GM23338 (cell line): ENCODE data around the gene IL1RL2. TPM values are rescaled to one million over a fixed set of nuclear protein-coding genes. Genes with fewer than 3 reads are reported as not detected.

ENCODE experiments used
- ATAC-seq: fragments of 200-7000 bp; cut with Tn5 transposase; 3 replicates; pipeline ENCODE4 v1.9.1; 2020
- DNase-seq: peaks from one replicate; pipeline ENCODE4 v3.0.0-alpha.2; 2015; ENCODE audit warnings: low spot score
- H2AFZ ChIP-seq: fragments of 200-600 bp; sonication (generic); 2 replicates; pipeline ENCODE4 v1.8.0; 2016; ENCODE audit warnings: antibody characterized with exemption, mild to moderate bottlenecking, moderate library complexity
- H3F3A ChIP-seq: fragments of 200-600 bp; sonication (generic); replicated peaks from 2 replicates; pipeline ENCODE4 v1.8.0; 2017; ENCODE audit warnings: antibody characterized with exemption, mixed run types, low read depth
- H3K27ac ChIP-seq: fragments of 200-600 bp; sonication (generic); 2 replicates; pipeline ENCODE4 v1.6.1; 2016; ENCODE audit warnings: low read depth
- H3K27me3 ChIP-seq: fragments of 200-600 bp; sonication (generic); 2 replicates; pipeline ENCODE4 v1.8.0; 2016; ENCODE audit warnings: mild to moderate bottlenecking, mixed run types, moderate library complexity; ENCODE audit not compliant: insufficient read depth
- H3K36me3 ChIP-seq: fragments of 200-600 bp; sonication (generic); 2 replicates; pipeline ENCODE4 v1.8.0; 2016; ENCODE audit warnings: mild to moderate bottlenecking; ENCODE audit not compliant: insufficient read depth
- H3K4me1 ChIP-seq: fragments of 200-600 bp; sonication (generic); 2 replicates; pipeline ENCODE4 v1.8.0; 2016; ENCODE audit warnings: mild to moderate bottlenecking, moderate library complexity; ENCODE audit not compliant: insufficient read depth
- H3K4me2 ChIP-seq: fragments of 200-600 bp; sonication (generic); 2 replicates; pipeline ENCODE4 v1.7.1; 2017; ENCODE audit warnings: mixed run types
- H3K4me3 ChIP-seq: fragments of 200-600 bp; sonication (generic); 2 replicates; pipeline ENCODE4 v1.6.1; 2016; ENCODE audit warnings: mixed run types
- H3K79me2 ChIP-seq: fragments of 200-600 bp; sonication (generic); replicated peaks from 2 replicates; pipeline ENCODE4 v1.8.0; 2017; ENCODE audit warnings: mild to moderate bottlenecking; ENCODE audit not compliant: insufficient read depth
- H3K9me2 ChIP-seq: fragments of 200-600 bp; sonication (generic); 2 replicates; pipeline ENCODE4 v1.8.0; 2017; ENCODE audit not compliant: insufficient read depth
- H4K20me1 ChIP-seq: fragments of 200-600 bp; sonication (generic); replicated peaks from 2 replicates; pipeline ENCODE4 v1.8.0; 2017; ENCODE audit warnings: mild to moderate bottlenecking; ENCODE audit not compliant: insufficient read depth
- H3K27ac Mint-ChIP-seq: 2 replicates; pipeline ENCODE4 v1.8.0; 2020; ENCODE audit warnings: inconsistent platforms, mild to moderate bottlenecking, moderate library complexity, mixed read lengths
- H3K27me3 Mint-ChIP-seq: 3 replicates; pipeline ENCODE4 v1.8.0; 2022; ENCODE audit warnings: low read depth, mild to moderate bottlenecking, moderate library complexity, mixed read lengths, inconsistent platforms; ENCODE audit not compliant: insufficient read depth, poor library complexity
- H3K36me3 Mint-ChIP-seq: 3 replicates; pipeline ENCODE4 v1.8.0; 2021; ENCODE audit warnings: low read depth, mild to moderate bottlenecking, inconsistent platforms, moderate library complexity, mixed read lengths
- H3K4me1 Mint-ChIP-seq: 3 replicates; pipeline ENCODE4 v1.8.0; 2020; ENCODE audit warnings: mild to moderate bottlenecking, inconsistent platforms, mixed read lengths
- H3K4me3 Mint-ChIP-seq: 3 replicates; pipeline ENCODE4 v1.8.0; 2021; ENCODE audit warnings: moderate library complexity, mild to moderate bottlenecking, inconsistent platforms, mixed read lengths
- H3K9me3 Mint-ChIP-seq: 3 replicates; pipeline ENCODE4 v1.8.0; 2020; ENCODE audit warnings: moderate library complexity, mild to moderate bottlenecking, inconsistent platforms, mixed read lengths
- ETS1 ChIP-seq: IDR thresholded peaks from 2 replicates; pipeline ENCODE4 v1.6.1; 2016; ENCODE audit warnings: antibody characterized with exemption
- EZH2phosphoT487 ChIP-seq: fragments of 200-600 bp; sonication (generic); IDR thresholded peaks from one replicate; pipeline ENCODE4 v1.8.1; 2018; ENCODE audit warnings: antibody characterized with exemption; ENCODE audit not compliant: unreplicated experiment
- POLR2AphosphoS5 ChIP-seq: IDR thresholded peaks from 2 replicates; pipeline ENCODE4 v1.6.1; 2016; ENCODE audit warnings: antibody characterized with exemption, low read depth
- ZNF114 ChIP-seq: fragments of 250-450 bp; sonication (Bioruptor Pico); IDR thresholded peaks from 2 replicates; pipeline ENCODE4 v1.5.0; 2020; ENCODE audit warnings: mild to moderate bottlenecking, moderate library complexity
- ZNF462 ChIP-seq: fragments of 250-450 bp; sonication (Bioruptor Pico); IDR thresholded peaks from 2 replicates; pipeline ENCODE4 v1.5.0; 2020; ENCODE audit warnings: mild to moderate bottlenecking, moderate library complexity
- polyA plus RNA-seq: library from polyadenylated mRNA; unstranded; fragments of >200 nt; fragmentation: Nextera tagmentation; extraction: Ambion mirVana; gene quantifications from 2 replicates; pipeline ENCODE4 v1.2.1, GENCODE V29; 2016
- total RNA-seq: library from RNA; depleted of rRNA; stranded (reverse); fragments of >200 nt; shearing (Covaris generic); gene quantifications from 2 replicates; pipeline ENCODE4 v1.2.3, GENCODE V29; 2014

Gene IL1RL2
- total and polyA plus RNA-seq, 2 experiments from 2014 or later, result not detected

DNA sequence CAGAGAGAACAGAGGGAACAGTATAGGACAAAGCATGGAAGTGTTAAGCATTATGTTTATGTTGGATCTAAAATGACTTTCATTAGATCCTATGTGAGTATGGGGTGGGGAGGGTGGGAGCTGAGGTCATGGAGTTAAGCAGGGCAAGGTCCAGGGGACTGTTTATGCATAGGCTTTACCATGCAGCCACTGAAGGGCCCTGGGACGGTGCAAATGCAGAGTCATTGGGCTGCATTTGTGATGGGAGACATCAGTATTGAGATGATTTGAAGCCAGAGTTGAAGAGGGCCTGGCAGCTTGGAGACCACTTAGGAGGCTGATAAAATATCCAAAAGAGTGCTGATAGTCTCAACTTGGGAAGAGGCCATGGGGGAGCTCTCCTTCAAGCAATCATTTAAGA, 22.7 kb downstream of the IL1RL2 start (continued):
- TF ChIP-seq ZNF462 (CRISPR knock-in tag), result no peak
- no peak for TF ChIP-seq EZH2phosphoT487
- TF ChIP-seq ZNF114 (CRISPR knock-in tag), result no peak

DNA sequence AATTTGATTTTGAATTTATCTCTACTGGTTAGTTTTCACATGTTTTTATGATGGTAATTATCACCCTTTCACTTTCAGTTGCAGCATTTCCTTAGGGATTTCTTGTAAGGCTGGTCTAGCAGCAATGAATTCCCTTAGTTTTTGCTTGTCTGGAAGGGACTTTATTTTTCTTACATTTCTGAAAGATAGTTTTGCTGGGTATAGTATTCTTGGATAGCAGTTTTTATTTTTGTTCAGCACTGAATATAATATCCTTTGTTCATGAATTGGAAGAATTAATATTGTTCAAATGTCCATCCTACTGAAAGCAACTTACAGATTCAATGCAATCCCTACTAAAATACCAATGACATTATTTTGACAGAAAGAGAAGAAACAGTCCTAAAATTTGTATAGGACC, 30.2 kb downstream of the IL1RL2 start:
- H3K79me2 ChIP-seq, result no peaks in the 10 kb centered on the region
- Mint-ChIP-seq H3K27me3 (peaks cover 2% of the 10 kb centered on the region), H3K27ac (no peak overlapping the region), H3K4me3 (no peak overlapping the region), H3K9me3 (peaks cover 17% of the 10 kb centered on the region), H3K36me3 (0 out of 3 replicates have a peak, but pooled peaks cover 3% of the 10 kb centered on the region), H3K4me1 (no peaks in the 10 kb centered on the region)
- no peaks in the 10 kb centered on the region for H4K20me1 ChIP-seq
- no peaks in the 10 kb centered on the region for H3K27me3 ChIP-seq
- no peak overlapping the region for H3K4me3 ChIP-seq
- no peak overlapping the region for H3K4me2 ChIP-seq
- 0 out of 2 replicates have a peak, but pooled peaks cover 8% of the 10 kb centered on the region for H3K36me3 ChIP-seq
- DNase-seq (no peak), ATAC-seq (no peak)
- TF ChIP-seq POLR2AphosphoS5 (no peak), EZH2phosphoT487 (no peak), ETS1 (no peak)
- H3K27ac ChIP-seq, result no peak overlapping the region
- 0 out of 2 replicates have a peak, but pooled peaks cover 3% of the 10 kb centered on the region for H3K9me2 ChIP-seq
- no peaks in the 10 kb centered on the region for H3K4me1 ChIP-seq
- no peak overlapping the region for H2AFZ ChIP-seq
- no peaks in the 10 kb centered on the region for H3F3A ChIP-seq
